GM12878 (cell line): ENCODE data around the gene TNIP2. TPM values are rescaled to one million over a fixed set of nuclear protein-coding genes. Genes with fewer than 3 reads are reported as not detected.
A peak's percentile ranks its signal among the peaks of the same experiment; 100 is the strongest.

Source experiments
- EED ChIP-seq: sonication (generic); IDR thresholded peaks from 2 replicates; pipeline ENCODE4 v1.6.1; 2016; ENCODE audit warnings: antibody characterized with exemption, low read depth
- EGR1 ChIP-seq, 2 experiments: IDR thresholded peaks; 1 replicate in 1 of 2; 2 replicates in 1 of 2; pipeline ENCODE4 v1.6.1; 2011 to 2012; ENCODE audit warnings: low read depth in 2 of 2, low read length in 2 of 2, borderline replicate concordance in 1 of 2, mild to moderate bottlenecking in 1 of 2, moderate library complexity in 1 of 2
- FOXM1 ChIP-seq: IDR thresholded peaks from 2 replicates; pipeline ENCODE4 v1.6.1; 2012; ENCODE audit warnings: low read depth, mild to moderate bottlenecking, inconsistent platforms, low read length, moderate library complexity
- IKZF1 ChIP-seq: fragments of 450-650 bp; conservative IDR thresholded peaks from 2 replicates; pipeline ENCODE4 v1.6.1; 2017; ENCODE audit warnings: antibody characterized with exemption, mild to moderate bottlenecking
- IRF5 ChIP-seq: fragments of 450-650 bp; IDR thresholded peaks from 2 replicates; pipeline ENCODE4 v1.6.1; 2017; ENCODE audit warnings: borderline replicate concordance
- POLR2AphosphoS5 ChIP-seq: IDR thresholded peaks from 2 replicates; pipeline ENCODE4 v1.6.1; 2011; ENCODE audit warnings: mild to moderate bottlenecking, low read length, inconsistent platforms
- RAD21 ChIP-seq: IDR thresholded peaks from 2 replicates; pipeline ENCODE4 v1.6.1; 2011; ENCODE audit warnings: mild to moderate bottlenecking, low read depth, low read length, moderate library complexity; ENCODE audit not compliant: insufficient read depth
- RELA ChIP-seq: fragments of 450-650 bp; IDR thresholded peaks from 2 replicates; pipeline ENCODE4 v1.8.0; 2014; ENCODE audit warnings: borderline replicate concordance; ENCODE audit not compliant: partially characterized antibody
- SPI1 ChIP-seq: IDR thresholded peaks from 2 replicates; pipeline ENCODE4 v1.6.1; 2011; ENCODE audit warnings: low read depth, mild to moderate bottlenecking, low read length, moderate library complexity, borderline replicate concordance; ENCODE audit not compliant: insufficient read depth
- TCF3 ChIP-seq: IDR thresholded peaks from 2 replicates; pipeline ENCODE4 v1.6.1; 2012; ENCODE audit warnings: low read depth, mild to moderate bottlenecking, low read length, borderline replicate concordance; ENCODE audit not compliant: insufficient read depth
- ZNF687 ChIP-seq: fragments of 450-650 bp; IDR thresholded peaks from 2 replicates; pipeline ENCODE4 v1.6.1; 2017; ENCODE audit warnings: mild to moderate bottlenecking, moderate library complexity
- polyA plus RNA-seq, 11 experiments: library from polyadenylated mRNA; depleted of rRNA in 4 of 11; unstranded in 6 of 11; stranded (reverse) in 5 of 11; fragments of >200 nt; fragmentation: Nextera tagmentation in 4 of 11; fragmentation: Illumina TruSeq in 1 of 11; extraction: Ambion mirVana in 4 of 11; extraction: Trizol in 1 of 11; gene quantifications; 1 replicate in 1 of 11; 2 replicates in 10 of 11; pipeline versions ENCODE4 v1.2.1 to v1.2.3, GENCODE V29; 2011 to 2016; ENCODE audit warnings: inconsistent platforms in 2 of 11, missing spikeins in 2 of 11, low read depth in 1 of 11
- total RNA-seq, 4 experiments: library from RNA; depleted of rRNA in 3 of 4; stranded (reverse); fragments of >200 nt in 3 of 4; fragmentation: Illumina TruSeq in 1 of 4; extraction: Trizol in 1 of 4; gene quantifications; 2 replicates each; pipeline versions ENCODE4 v1.2.1 to v1.2.3, GENCODE V29; 2013 to 2021

Gene TNIP2
- total and polyA plus RNA-seq, 10 of the 15 experiments (the other 5 are each of a cell fraction or from before 2014, with no cell fraction given) = 1.4 to 64.9 (median 45.5) TPM

- TF ChIP-seq TCF3 (0 out of 2 replicates have a peak, but pooled peaks have one; percentile 4), IRF5 (no peak), FOXM1 (no peak), RELA (peak; percentile 93), SPI1 (no peak), EED (peak; percentile 47; the same call in 1 of the 2 replicates), EGR1 (IDR thresholded peaks at IDR 0.05; ENCODE audit: borderline replicate concordance in 1 of 2, low read depth in 2 of 2, low read length in 2 of 2) (peak in 1 of 2 experiments; percentile 74; a peak in 2 of 3 replicates), RAD21 (0 out of 2 replicates have a peak, but pooled peaks have one; percentile 12), IKZF1 (peak; percentile 24; the same call in 1 of the 2 replicates), ZNF687 (peak; percentile 85), POLR2AphosphoS5 (0 out of 2 replicates have a peak, but pooled peaks have one; percentile 11)
These were observed 30.1 kb upstream of the TNIP2 start (continued) for GRCh38 chr4:2786152-2786671.
